HepG2 (cell line): ENCODE measurements around the gene TDRD1. TPM values are rescaled to one million over a fixed set of nuclear protein-coding genes. Genes with fewer than 3 reads are reported as not detected.
A peak's percentile ranks its signal among the peaks of the same experiment; 100 is the strongest.

ENCODE experiments used
- ATF3 ChIP-seq: sonication (generic); formaldehyde crosslinking; IDR thresholded peaks from 2 replicates; pipeline ENCODE4 v1.4.0; 2020; ENCODE audit warnings: missing genetic modification reagents
- ATRX ChIP-seq: sonication (generic); formaldehyde crosslinking; IDR thresholded peaks from 2 replicates; pipeline ENCODE4 v1.4.0; 2020; ENCODE audit warnings: missing genetic modification reagents, borderline replicate concordance
- E2F2 ChIP-seq: sonication (generic); formaldehyde crosslinking; IDR thresholded peaks from 2 replicates; pipeline ENCODE4 v1.4.0; 2020; ENCODE audit warnings: missing genetic modification reagents, borderline replicate concordance
- HMG20B ChIP-seq: conservative IDR thresholded peaks from 2 replicates; pipeline ENCODE4 v1.6.1; 2016; ENCODE audit warnings: missing genetic modification reagents, missing compliant biosample characterization
- IKZF1 ChIP-seq: fragments of 450-650 bp; IDR thresholded peaks from 2 replicates; pipeline ENCODE4 v1.7.1; 2016
- KLF12 ChIP-seq: sonication (generic); formaldehyde crosslinking; IDR thresholded peaks from 2 replicates; pipeline ENCODE4 v1.4.0; 2020; ENCODE audit warnings: missing genetic modification reagents, borderline replicate concordance
- MATR3 ChIP-seq: sonication (generic); formaldehyde crosslinking; IDR thresholded peaks from 2 replicates; pipeline ENCODE4 v1.4.0; 2020; ENCODE audit warnings: missing genetic modification reagents
- SALL2 ChIP-seq: sonication (generic); formaldehyde crosslinking; IDR thresholded peaks from 2 replicates; pipeline ENCODE4 v1.8.1; 2023; ENCODE audit warnings: mild to moderate bottlenecking, missing genetic modification reagents, inconsistent platforms
- SOX6 ChIP-seq, 2 experiments: fragments of 450-650 bp in 1 of 2; sonication (generic) in 1 of 2; formaldehyde crosslinking in 1 of 2; IDR thresholded peaks; 2 replicates each; pipeline versions ENCODE4 v1.4.0 to v1.6.1; 2017 to 2020; ENCODE audit warnings: antibody characterized with exemption in 1 of 2, mild to moderate bottlenecking in 1 of 2, missing genetic modification reagents in 1 of 2
- SYNCRIP ChIP-seq: fragments of 200-400 bp; formaldehyde crosslinking; IDR thresholded peaks from 2 replicates; pipeline ENCODE4 v1.6.1; 2018; ENCODE audit warnings: mild to moderate bottlenecking, low read depth, low read length; ENCODE audit not compliant: insufficient read depth
- TOPORS ChIP-seq: sonication (generic); formaldehyde crosslinking; IDR thresholded peaks from 2 replicates; pipeline ENCODE4 v1.8.0; 2023; ENCODE audit warnings: mild to moderate bottlenecking, missing genetic modification reagents
- YY1 ChIP-seq: IDR thresholded peaks from 2 replicates; pipeline ENCODE4 v1.6.1; 2011; ENCODE audit warnings: low read length, low read depth, moderate library complexity, mild to moderate bottlenecking; ENCODE audit not compliant: insufficient read depth, insufficient replicate concordance
- ZFP41 ChIP-seq: sonication (generic); formaldehyde crosslinking; IDR thresholded peaks from 2 replicates; pipeline ENCODE4 v1.4.0; 2020; ENCODE audit warnings: mild to moderate bottlenecking, missing genetic modification reagents, borderline replicate concordance
- ZFP90 ChIP-seq: sonication (generic); formaldehyde crosslinking; IDR thresholded peaks from 2 replicates; pipeline ENCODE4 v1.8.0; 2022; ENCODE audit warnings: missing genetic modification reagents, mild to moderate bottlenecking, inconsistent platforms, borderline replicate concordance
- ZFY ChIP-seq: sonication (generic); formaldehyde crosslinking; IDR thresholded peaks from 2 replicates; pipeline ENCODE4 v1.4.0; 2020; ENCODE audit warnings: missing genetic modification reagents
- ZNF142 ChIP-seq: sonication (generic); formaldehyde crosslinking; IDR thresholded peaks from 2 replicates; pipeline ENCODE4 v1.4.0; 2020; ENCODE audit warnings: missing genetic modification reagents
- ZNF17 ChIP-seq: sonication (generic); formaldehyde crosslinking; IDR thresholded peaks from 2 replicates; pipeline ENCODE4 v1.5.0; 2020; ENCODE audit warnings: mild to moderate bottlenecking, missing genetic modification reagents
- ZNF235 ChIP-seq: sonication (generic); formaldehyde crosslinking; IDR thresholded peaks from 2 replicates; pipeline ENCODE4 v1.8.1; 2023; ENCODE audit warnings: mild to moderate bottlenecking, missing genetic modification reagents, borderline replicate concordance
- ZNF253 ChIP-seq: sonication (generic); formaldehyde crosslinking; IDR thresholded peaks from 2 replicates; pipeline ENCODE4 v1.8.0; 2022; ENCODE audit warnings: mild to moderate bottlenecking, missing genetic modification reagents, borderline replicate concordance
- ZNF589 ChIP-seq: sonication (generic); formaldehyde crosslinking; conservative IDR thresholded peaks from 2 replicates; pipeline ENCODE4 v1.8.0; 2022; ENCODE audit warnings: mild to moderate bottlenecking, moderate library complexity, missing genetic modification reagents
- ZNF784 ChIP-seq: sonication (generic); formaldehyde crosslinking; IDR thresholded peaks from 2 replicates; pipeline ENCODE4 v1.5.1; 2020; ENCODE audit warnings: missing genetic modification reagents, mild to moderate bottlenecking, borderline replicate concordance
- polyA plus RNA-seq, 8 experiments: library from polyadenylated mRNA; depleted of rRNA in 3 of 8; stranded (reverse) in 7 of 8; unstranded in 1 of 8; fragments of >200 nt; fragmentation: Illumina TruSeq in 4 of 8; extraction: Trizol in 4 of 8; gene quantifications; 2 replicates each; pipeline versions ENCODE4 v1.2.1 to v1.2.3, GENCODE V29; 2011 to 2016; ENCODE audit warnings: low read depth in 4 of 8, missing spikeins in 1 of 8, mixed read lengths in 1 of 8; ENCODE audit not compliant: insufficient read depth in 1 of 8
- total RNA-seq, 5 experiments: library from RNA; depleted of rRNA; stranded (reverse); fragments of >200 nt; fragmentation: Illumina TruSeq; extraction: Trizol; gene quantifications; 2 replicates each; pipeline ENCODE4 v1.2.3, GENCODE V29; 2016; ENCODE audit warnings: low read depth in 1 of 5

Gene TDRD1
- total and polyA plus RNA-seq, 2 of the 13 experiments (the other 11 are each of a cell fraction or from before 2014, with no cell fraction given), result not detected

- no peak for TF ChIP-seq ZNF142 (CRISPR knock-in tag)
- no peak for TF ChIP-seq SOX6 (IDR thresholded peaks at IDR 0.05)
- peak; percentile 43 for TF ChIP-seq SOX6 (CRISPR knock-in tag; IDR thresholded peaks at IDR 0.05)
- peak; percentile 61 for TF ChIP-seq ZFY
- TF ChIP-seq ATRX (CRISPR knock-in tag), result no peak
- no peak for TF ChIP-seq ZNF253 (CRISPR knock-in tag)
- TF ChIP-seq TOPORS (CRISPR knock-in tag), result no peak
- peak; percentile 76; the same call in 1 of the 2 replicates for TF ChIP-seq ZFP90 (CRISPR knock-in tag)
- no peak for TF ChIP-seq MATR3
- TF ChIP-seq ZNF235 (CRISPR knock-in tag), result no peak
- peak; percentile 57; the same call in 1 of the 2 replicates for TF ChIP-seq KLF12 (CRISPR knock-in tag)
- TF ChIP-seq SALL2 (CRISPR knock-in tag), result no peak
- no peak for TF ChIP-seq ATF3 (CRISPR knock-in tag)
- TF ChIP-seq SYNCRIP, result no peak
- TF ChIP-seq ZNF784 (CRISPR knock-in tag), result no peak
- no peak for TF ChIP-seq ZNF17 (CRISPR knock-in tag)
- no peak for TF ChIP-seq E2F2 (CRISPR knock-in tag)
- no peak for TF ChIP-seq IKZF1
- no peak for TF ChIP-seq ZFP41 (CRISPR knock-in tag)
- TF ChIP-seq ZNF589, result 0 out of 2 replicates have a peak, but pooled peaks have one; percentile 38
- peak; percentile 97 for TF ChIP-seq YY1
- TF ChIP-seq HMG20B, result no peak
These were observed 5.0 kb upstream of the TDRD1 start, which contains the start of gene CCDC186 (continued) for GRCh38 chr10:114173921-114174694.
